Peyer's patch (tissue), 4 donors: ENCODE data around the gene TFAP2C. TPM values are rescaled to one million over a fixed set of nuclear protein-coding genes. Genes with fewer than 3 reads are reported as not detected.
"Not testable (repeated sequence)": the region's sequence is repeated elsewhere in the genome, so short reads cannot be mapped to it uniquely, and the experiment has no call there.

ENCODE experiments used
- DNase-seq, 3 donors: peaks; one replicate each; pipeline ENCODE4 v3.0.0-alpha.2; 2017 to 2019
- H3K27ac ChIP-seq, 4 donors: fragments of 200-600 bp; sonication (generic); one replicate each; pipeline ENCODE4 v1.5.1; 2016 to 2019
- H3K27me3 ChIP-seq, 2 donors: fragments of 200-600 bp; sonication (generic); one replicate each; pipeline ENCODE4 v1.5.1; 2019
- H3K36me3 ChIP-seq, 3 donors: fragments of 200-600 bp; sonication (generic); one replicate each; pipeline ENCODE4 v1.5.1; 2016 to 2019
- H3K4me1 ChIP-seq, 4 donors: fragments of 200-600 bp; sonication (generic); one replicate each; pipeline ENCODE4 v1.5.1; 2016 to 2019
- H3K4me3 ChIP-seq, 4 donors: fragments of 200-600 bp; sonication (generic); 1 replicate in 3 of 4; 2 replicates in 1 of 4; pipeline ENCODE4 v1.5.1; 2016 to 2019; ENCODE audit warnings: mild to moderate bottlenecking in 1 of 4
- H3K9me3 ChIP-seq, 4 donors: fragments of 200-600 bp; sonication (generic); one replicate each; pipeline ENCODE4 v1.5.1; 2016 to 2019; ENCODE audit warnings: mild to moderate bottlenecking in 1 of 4
- POLR2A ChIP-seq, 2 donors: fragments of 450-650 bp; IDR thresholded peaks; one replicate each; pipeline ENCODE4 v1.5.1; 2017; ENCODE audit warnings: antibody characterized with exemption in 2 of 2, mild to moderate bottlenecking in 2 of 2, moderate library complexity in 2 of 2
- total RNA-seq, 4 donors: library from RNA; depleted of rRNA; stranded (reverse); fragments of >200 nt; gene quantifications; one replicate each; pipeline ENCODE4 v1.1.0, GENCODE V29; 2016
- TF ChIP-seq, protein P1 (sequence below), 6 experiments: fragments of 450-650 bp in 4 of 6; fragments of 200-600 bp in 2 of 6; sonication (generic) in 1 of 6; IDR thresholded peaks; one replicate each; pipeline ENCODE4 v1.5.1; 2017 to 2019; ENCODE audit warnings: antibody characterized with exemption in 6 of 6, mild to moderate bottlenecking in 3 of 6, moderate library complexity in 1 of 6

Gene TFAP2C
- total RNA-seq, 4 donors from 2014 or later = not detected

GRCh38 chr20:56614196-56614595, 14.9 kb upstream of the TFAP2C start:
- Histone ChIP-seq H3K4me1 (no peaks in the 10 kb centered on the region), H3K27me3 (no peaks in the 10 kb centered on the region), H3K27ac (no peak overlapping the region), H3K36me3 (no peaks in the 10 kb centered on the region), H3K9me3 (no peaks in the 10 kb centered on the region), H3K4me3 (no peak overlapping the region)
- TF ChIP-seq, protein P1, sequence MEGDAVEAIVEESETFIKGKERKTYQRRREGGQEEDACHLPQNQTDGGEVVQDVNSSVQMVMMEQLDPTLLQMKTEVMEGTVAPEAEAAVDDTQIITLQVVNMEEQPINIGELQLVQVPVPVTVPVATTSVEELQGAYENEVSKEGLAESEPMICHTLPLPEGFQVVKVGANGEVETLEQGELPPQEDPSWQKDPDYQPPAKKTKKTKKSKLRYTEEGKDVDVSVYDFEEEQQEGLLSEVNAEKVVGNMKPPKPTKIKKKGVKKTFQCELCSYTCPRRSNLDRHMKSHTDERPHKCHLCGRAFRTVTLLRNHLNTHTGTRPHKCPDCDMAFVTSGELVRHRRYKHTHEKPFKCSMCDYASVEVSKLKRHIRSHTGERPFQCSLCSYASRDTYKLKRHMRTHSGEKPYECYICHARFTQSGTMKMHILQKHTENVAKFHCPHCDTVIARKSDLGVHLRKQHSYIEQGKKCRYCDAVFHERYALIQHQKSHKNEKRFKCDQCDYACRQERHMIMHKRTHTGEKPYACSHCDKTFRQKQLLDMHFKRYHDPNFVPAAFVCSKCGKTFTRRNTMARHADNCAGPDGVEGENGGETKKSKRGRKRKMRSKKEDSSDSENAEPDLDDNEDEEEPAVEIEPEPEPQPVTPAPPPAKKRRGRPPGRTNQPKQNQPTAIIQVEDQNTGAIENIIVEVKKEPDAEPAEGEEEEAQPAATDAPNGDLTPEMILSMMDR (IDR thresholded peaks at IDR 0.05) = no peak
- TF ChIP-seq POLR2A (IDR thresholded peaks at IDR 0.05) = no peak
- no peak for DNase-seq

- H3K27ac ChIP-seq = no peak overlapping the region
- H3K9me3 ChIP-seq = no peaks in the 10 kb centered on the region
- H3K36me3 ChIP-seq = no peaks in the 10 kb centered on the region
- no peak overlapping the region for H3K4me3 ChIP-seq
- no peaks in the 10 kb centered on the region for H3K4me1 ChIP-seq
- TF ChIP-seq, protein P1 (IDR thresholded peaks at IDR 0.05) = no peak
- TF ChIP-seq POLR2A (IDR thresholded peaks at IDR 0.05) = no peak
- H3K27me3 ChIP-seq = no peaks in the 10 kb centered on the region
- DNase-seq = no peak
Observed at GRCh38 chr20:56616716-56617115, 12.4 kb upstream of the TFAP2C start.

DNA sequence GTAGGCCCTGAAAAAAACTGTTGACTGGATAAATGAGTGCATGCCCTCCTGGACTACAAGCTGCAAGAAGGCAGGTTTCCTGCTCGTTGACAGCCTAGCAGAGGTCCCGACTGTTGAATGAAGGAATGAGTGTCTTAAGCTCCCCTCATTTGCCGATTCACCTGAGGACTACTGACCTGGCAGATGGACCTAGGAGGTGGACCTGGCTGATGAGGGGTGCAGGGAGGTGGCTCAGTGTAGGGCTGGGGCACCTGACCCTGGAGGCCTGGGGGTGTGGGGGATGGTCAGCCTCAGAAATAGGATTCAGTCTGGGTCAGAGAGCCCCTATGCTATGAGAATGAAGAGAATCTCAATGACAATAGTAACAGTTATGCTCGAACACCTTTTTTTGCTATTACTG, 11.6 kb upstream of the TFAP2C start:
- Histone ChIP-seq H3K36me3 (no peaks in the 10 kb centered on the region), H3K4me1 (no peaks in the 10 kb centered on the region), H3K9me3 (no peaks in the 10 kb centered on the region), H3K27me3 (no peaks in the 10 kb centered on the region), H3K27ac (no peak overlapping the region), H3K4me3 (no peak overlapping the region)
- TF ChIP-seq, protein P1 (IDR thresholded peaks at IDR 0.05) = no peak
- no peak for TF ChIP-seq POLR2A (IDR thresholded peaks at IDR 0.05)
- no peak for DNase-seq

DNA sequence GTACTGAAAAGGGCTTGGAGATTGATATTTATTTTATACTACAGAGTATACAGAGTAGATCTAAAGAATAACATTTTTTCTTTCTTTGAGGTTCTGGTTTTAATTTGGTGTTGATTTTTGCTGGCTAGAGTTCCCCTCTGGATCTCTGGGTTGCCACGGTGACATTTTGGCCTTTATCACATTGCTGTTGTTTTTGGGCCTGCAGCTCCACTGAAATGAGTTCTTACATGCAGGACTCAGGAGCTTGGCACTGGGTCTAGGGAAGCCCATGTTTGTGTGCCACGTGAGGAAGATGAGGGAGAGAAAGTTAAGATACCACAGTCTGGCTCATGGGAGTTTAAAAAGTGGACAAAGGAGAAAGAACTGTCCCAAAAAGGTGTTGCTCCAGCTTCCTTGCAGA, 7.4 kb upstream of the TFAP2C start:
- Histone ChIP-seq H3K9me3 (no peaks in the 10 kb centered on the region), H3K4me1 (no peaks in the 10 kb centered on the region), H3K27ac (no peak overlapping the region), H3K36me3 (no peaks in the 10 kb centered on the region), H3K4me3 (no peak overlapping the region), H3K27me3 (peaks cover 0 to 17% of the 10 kb centered on the region in 2 donors)
- TF ChIP-seq, protein P1 (IDR thresholded peaks at IDR 0.05) = no peak
- no peak for TF ChIP-seq POLR2A (IDR thresholded peaks at IDR 0.05)
- no peak for DNase-seq

DNA sequence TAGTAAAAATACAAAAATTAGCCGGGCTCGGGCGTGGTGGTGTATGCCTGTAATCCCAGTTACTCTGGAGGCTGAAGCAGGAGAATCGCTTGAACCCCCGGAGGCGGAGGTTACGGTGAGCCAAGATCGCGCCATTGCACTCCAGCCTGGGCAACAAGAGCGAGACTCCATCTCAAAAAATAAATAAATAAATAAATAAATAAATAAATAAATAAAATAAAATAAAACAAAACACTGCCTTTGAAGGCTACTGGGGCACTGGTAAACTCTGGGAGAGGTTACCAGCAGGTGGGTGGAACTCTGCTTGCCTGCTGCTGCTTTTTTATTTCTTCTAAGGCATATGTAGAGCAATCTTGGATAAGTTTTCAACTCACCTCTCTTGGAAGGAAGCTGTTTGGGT, 5.2 kb upstream of the TFAP2C start:
- DNase-seq, H3K9me3 ChIP-seq, H3K4me3 ChIP-seq, H3K27ac ChIP-seq, H3K36me3 ChIP-seq: not testable (repeated sequence)
- Histone ChIP-seq H3K27me3 (peaks cover 0 to 25% of the 10 kb centered on the region in 2 donors), H3K4me1 (peaks cover 0 to 16% (median 3%) of the 10 kb centered on the region in 4 donors)

DNA sequence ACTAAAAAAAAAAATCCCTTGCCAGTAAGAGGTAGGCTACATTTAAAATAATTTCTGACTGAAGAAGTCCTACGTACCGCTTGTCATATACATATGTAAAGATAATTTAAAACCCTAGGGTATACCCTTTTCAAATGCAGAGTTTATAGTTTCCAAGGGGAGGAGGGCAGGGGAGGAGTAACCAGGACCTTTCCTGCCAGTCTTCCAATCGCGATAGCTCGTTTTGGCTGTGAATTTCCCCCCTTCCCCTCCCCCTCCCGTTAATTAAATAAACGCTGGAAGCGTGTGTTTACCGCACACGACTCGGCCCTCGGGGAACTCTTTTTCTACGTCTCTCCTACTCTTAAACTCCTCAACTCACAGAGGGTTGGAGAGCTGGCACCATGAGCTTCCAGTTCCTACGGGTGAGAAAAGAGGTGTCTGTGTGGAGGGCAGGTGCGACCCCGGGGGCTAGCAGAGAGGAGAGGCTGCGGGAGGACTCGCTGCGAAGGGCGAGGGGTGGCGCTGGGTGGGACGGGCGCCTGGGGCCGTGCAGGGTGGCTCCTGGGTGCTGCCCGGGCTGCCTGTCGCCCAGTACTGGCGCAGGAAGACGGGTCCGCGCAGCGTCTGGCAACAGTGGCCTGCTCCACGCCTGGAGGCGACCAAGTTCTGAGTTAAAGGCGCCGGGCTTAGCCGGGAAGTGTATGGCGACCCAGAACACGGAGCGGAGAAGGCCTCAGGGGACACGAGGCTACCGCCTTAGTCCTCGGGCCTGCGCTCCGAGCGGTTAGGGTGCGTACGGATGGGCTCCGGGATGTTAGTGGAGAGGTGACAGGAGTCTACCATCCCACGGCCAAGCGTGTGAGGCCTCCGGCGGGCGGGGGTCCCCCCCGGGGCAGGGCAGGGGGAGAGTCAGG, 4.1 kb upstream of the TFAP2C start:
- DNase-seq = no peak
- Histone ChIP-seq H3K4me1 (peaks cover 0 to 27% (median 5%) of the 10 kb centered on the region in 4 donors), H3K27me3 (peaks cover 0 to 36% of the 10 kb centered on the region in 2 donors)

More for the DNA sequence above, 4.1 kb upstream of the TFAP2C start:
- Histone ChIP-seq H3K36me3 (no peaks in the 10 kb centered on the region), H3K27ac (no peak overlapping the region), H3K9me3 (peaks cover 0 to 7% (median 0%) of the 10 kb centered on the region in 4 donors), H3K4me3 (no peak overlapping the region)
- TF ChIP-seq POLR2A (IDR thresholded peaks at IDR 0.05) = no peak
- TF ChIP-seq, protein P1 (IDR thresholded peaks at IDR 0.05) = no peak
